HG03521 (cell line): ENCODE measurements around the gene DDR1.

Experiments
- ATAC-seq: cut with Tn5 transposase; IDR thresholded peaks from one replicate; pipeline ENCODE4 v1.9.1; 2021; ENCODE audit warnings: mild to moderate bottlenecking, moderate library complexity; ENCODE audit not compliant: unreplicated experiment

Gene DDR1

GRCh38 chr6:30883685-30884520 lies at the start of gene DDR1:
TSS of gene DDR1 (plus strand) at chr6:30884519. CDS start at chr6:30888730, 4,211 bp downstream.
- no peak for ATAC-seq

- no peak for ATAC-seq
Observed at GRCh38 chr6:30834646-30835045, 49.7 kb upstream of the DDR1 start.

- ATAC-seq = no peak
Observed at GRCh38 chr6:30835576-30835975, 48.7 kb upstream of the DDR1 start.

GRCh38 chr6:30836431-30836866 lies 47.9 kb upstream of the DDR1 start:
- no peak for ATAC-seq

DNA sequence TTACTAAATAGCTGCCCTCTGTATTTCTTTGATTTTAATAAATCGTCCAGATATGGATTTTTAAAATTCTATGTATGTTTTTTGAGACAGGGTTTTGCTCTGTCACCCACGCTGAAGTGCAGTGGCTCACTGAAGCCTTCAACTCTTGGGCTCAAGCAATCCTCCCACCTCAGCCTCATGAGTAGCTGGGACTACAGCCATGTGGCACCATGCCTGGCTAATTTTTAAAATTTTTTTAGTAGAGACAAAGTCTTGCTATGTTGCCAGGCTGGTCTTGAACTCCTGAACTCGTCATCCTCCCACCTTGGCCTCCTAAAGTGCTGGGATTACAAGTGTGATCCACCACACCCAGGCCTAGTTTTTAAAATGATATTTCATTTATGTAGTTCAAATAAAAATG lies 47.4 kb upstream of the DDR1 start:
- no peak for ATAC-seq

- no peak for ATAC-seq
Observed at GRCh38 chr6:30837432-30837831, 46.9 kb upstream of the DDR1 start.

- no peak for ATAC-seq
Observed at GRCh38 chr6:30837870-30838269, 46.4 kb upstream of the DDR1 start.

DNA sequence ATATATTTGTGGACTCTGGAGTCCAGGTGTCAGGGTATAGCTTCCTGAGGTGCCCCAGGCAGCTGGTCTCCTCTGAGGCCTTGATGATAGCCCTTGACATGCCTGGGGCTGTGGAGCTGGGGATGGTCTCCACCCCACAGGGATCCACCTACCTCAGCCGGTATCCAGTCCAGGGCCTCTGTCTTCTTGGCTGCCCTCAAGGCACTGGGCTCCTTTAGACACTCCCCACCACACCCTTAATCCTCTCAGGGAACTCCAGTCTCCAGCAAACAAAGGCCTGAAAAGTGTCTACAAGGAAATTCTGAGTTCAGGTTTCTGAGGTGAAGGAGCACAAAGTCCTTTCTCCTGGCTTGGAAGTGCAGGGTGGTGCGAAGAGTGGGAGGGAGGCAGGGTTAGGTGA lies 44.6 kb upstream of the DDR1 start:
- ATAC-seq = no peak

- no peak for ATAC-seq
Observed at GRCh38 chr6:30840084-30840934, 44.0 kb upstream of the DDR1 start.

GRCh38 chr6:30840935-30841643 lies 43.2 kb upstream of the DDR1 start:
- ATAC-seq = no peak

GRCh38 chr6:30841644-30842504 lies 42.4 kb upstream of the DDR1 start:
- ATAC-seq = no peak

GRCh38 chr6:30842754-30843610 lies 41.3 kb upstream of the DDR1 start:
- no peak for ATAC-seq

DNA sequence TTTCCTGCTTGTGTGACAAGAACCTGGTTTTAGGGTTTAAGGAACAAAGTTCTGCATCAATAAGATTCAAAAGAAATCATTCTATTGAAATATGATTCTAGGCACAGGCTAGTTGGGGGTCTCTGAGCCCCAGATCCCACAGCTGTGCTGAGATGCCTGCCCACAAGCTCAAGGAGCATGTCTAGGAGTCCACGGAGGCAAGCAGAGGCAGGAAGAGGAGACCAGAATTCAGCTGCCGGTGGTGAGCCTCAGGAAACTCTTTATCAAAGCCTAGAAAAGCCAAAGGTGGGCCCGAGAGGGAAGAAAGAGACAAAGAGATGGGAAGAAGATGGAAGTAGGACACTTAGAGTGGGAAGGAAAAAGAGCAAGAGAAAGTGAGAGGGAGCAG lies 40.7 kb upstream of the DDR1 start:
- no peak for ATAC-seq

DNA sequence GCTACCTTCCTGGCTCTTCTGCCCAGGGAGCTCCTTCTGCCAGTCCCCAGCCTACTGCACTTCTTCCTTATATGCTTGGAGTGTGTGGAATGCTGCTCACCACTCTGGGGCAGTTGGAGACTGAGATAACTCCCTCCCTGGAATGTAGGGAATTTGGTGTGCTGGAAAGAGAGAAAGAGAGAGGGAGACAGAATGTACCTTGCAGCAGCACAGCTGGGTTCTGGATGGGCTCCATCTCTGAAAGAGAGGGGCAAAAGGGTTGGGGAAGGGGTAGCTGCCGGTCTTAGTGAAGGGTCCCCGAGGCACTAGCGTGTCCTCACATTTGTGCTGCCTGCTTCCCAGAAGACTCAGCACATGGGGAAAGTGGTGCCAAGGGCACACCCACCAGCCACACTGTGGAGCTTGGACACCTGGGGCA lies 40.2 kb upstream of the DDR1 start:
- ATAC-seq = no peak

- no peak for ATAC-seq
Observed at GRCh38 chr6:30845183-30845582, 39.1 kb upstream of the DDR1 start.

GRCh38 chr6:30847421-30847970 lies 36.8 kb upstream of the DDR1 start:
- no peak for ATAC-seq

- ATAC-seq = no peak
Observed at GRCh38 chr6:30847971-30848436, 36.3 kb upstream of the DDR1 start.

DNA sequence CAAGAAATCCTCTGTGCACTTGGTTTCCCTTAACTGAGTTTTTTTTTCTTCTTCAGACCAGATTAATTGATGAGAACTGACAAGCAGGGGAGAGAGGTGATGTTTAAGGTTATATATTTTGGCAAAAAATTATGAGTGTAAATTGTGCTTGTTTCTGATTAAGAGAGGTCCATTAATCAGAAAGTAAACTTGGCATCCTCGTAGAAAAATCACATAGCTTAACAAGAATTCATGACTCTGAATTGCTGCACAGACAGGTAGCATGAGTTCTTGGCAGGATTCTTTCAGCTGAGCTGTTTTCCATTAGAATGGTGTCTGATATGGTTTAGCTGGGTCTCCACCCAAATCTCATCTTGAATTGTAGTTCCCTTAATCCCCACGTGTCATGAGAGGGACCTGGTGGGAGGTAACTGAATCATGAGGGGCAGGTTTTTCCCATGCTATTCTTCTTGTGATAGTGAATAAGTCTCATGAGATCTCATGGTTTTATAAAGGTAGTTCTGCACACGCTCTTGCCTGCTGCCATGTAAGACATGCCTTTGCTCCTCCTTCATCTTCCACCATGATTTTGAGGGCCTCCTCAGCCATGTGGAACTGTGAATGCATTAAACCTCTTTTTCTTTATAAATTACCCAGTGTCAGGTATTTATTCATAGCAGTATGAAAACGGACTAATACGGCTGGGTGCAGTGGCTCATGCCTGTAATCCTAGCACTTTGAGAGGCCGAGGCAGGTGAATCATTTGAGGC lies 34.2 kb upstream of the DDR1 start:
- no peak for ATAC-seq
